Mucosa of descending colon (tissue), 3 donors: ENCODE measurements around the gene NAT8L. TPM values are rescaled to one million over a fixed set of nuclear protein-coding genes. Genes with fewer than 3 reads are reported as not detected.

Experiments used
- ATAC-seq: fragments of 200-7000 bp; cut with Tn5 transposase; one replicate; pipeline ENCODE4 v1.9.1; 2020; ENCODE audit warnings: mild to moderate bottlenecking, moderate library complexity
- DNase-seq, 3 donors: peaks; one replicate each; pipeline ENCODE4 v3.0.0-alpha.2; 2020
- H3K36me3 ChIP-seq: fragments of 200-600 bp; one replicate; pipeline ENCODE4 v1.8.0; 2021; ENCODE audit warnings: low read depth, mild to moderate bottlenecking
- H3K4me1 ChIP-seq: fragments of 200-600 bp; one replicate; pipeline ENCODE4 v1.8.0; 2021; ENCODE audit warnings: low read depth, mild to moderate bottlenecking
- H3K4me3 ChIP-seq: fragments of 200-600 bp; one replicate; pipeline ENCODE4 v1.8.0; 2021; ENCODE audit warnings: mild to moderate bottlenecking
- H3K9me3 ChIP-seq: fragments of 200-600 bp; one replicate; pipeline ENCODE4 v1.8.0; 2021; ENCODE audit warnings: mild to moderate bottlenecking
- intact Hi-C, 2 donors: fragments of 100-400 bp; cut with DNase I in 1 of 2; cut with micrococcal nuclease in 1 of 2; formaldehyde crosslinking; loops; one replicate each; pipeline versions ENCODE4 v1.11.0 to v1.11.1; 2022; cut with DNase I, micrococcal nuclease
- total RNA-seq, 3 donors: library from RNA; stranded (reverse); fragmentation: NEBNext Ultra II Directional in 2 of 3; extraction: Animal tissue kit (Norgen Biotek cat#: 25700) in 2 of 3; gene quantifications; one replicate each; pipeline versions ENCODE4 v1.2.1 to v1.2.4, GENCODE V29; 2021 to 2023
- TF ChIP-seq, protein P1 (sequence below): fragments of 200-600 bp; IDR thresholded peaks from one replicate; pipeline ENCODE4 v1.8.0; 2022; ENCODE audit warnings: antibody characterized with exemption, mild to moderate bottlenecking
- donor health status: DM: no; HTN: no; CAD: no; lungs with moderate emphysema.
- donor health status: DM: no; HTN: no; CAD: no.
- donor health status: DM: no; HTN: yes; CAD: no.

The NAT8L gene
- total RNA-seq, 3 donors from 2014 or later, result 0.24 to 0.66 (median 0.26) TPM

DNA sequence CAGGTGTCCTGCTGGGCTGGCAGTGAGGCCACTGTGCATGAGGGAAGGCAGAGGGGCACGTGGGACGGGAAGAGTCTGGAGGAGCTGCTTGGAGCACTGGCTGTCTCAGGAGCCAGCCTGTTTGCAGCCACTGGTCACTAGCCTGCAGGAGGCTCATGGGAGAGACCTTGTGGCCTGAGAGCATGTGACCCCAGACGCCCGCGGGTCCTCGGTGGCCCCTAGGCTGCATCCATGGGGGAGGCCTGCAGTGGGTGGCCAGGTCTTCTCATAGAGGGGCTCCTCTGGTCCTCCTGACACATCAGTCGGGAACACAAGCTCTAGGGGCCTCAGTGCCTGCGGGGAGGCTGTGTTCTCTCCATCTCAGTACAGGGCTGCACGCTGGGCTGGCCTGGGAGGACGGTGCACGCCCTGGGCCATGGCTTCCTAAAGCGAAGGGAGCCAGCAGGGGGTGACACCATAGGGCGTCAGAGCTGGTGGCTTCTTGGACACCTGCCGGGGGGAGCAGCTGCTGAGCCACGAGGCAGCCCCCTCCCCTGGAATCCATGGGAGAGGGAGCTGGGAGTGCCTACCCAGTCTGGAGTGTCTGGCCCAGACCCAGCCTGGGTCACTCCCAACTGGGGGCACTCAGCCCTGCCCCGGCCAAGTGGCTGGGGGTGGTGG lies 12.3 kb downstream of the NAT8L start:
- Histone ChIP-seq H3K9me3 (no peaks in the 10 kb centered on the region), H3K4me1 (no peaks in the 10 kb centered on the region), H3K36me3 (no peaks in the 10 kb centered on the region), H3K4me3 (no peak overlapping the region)
- ATAC-seq (no peak), DNase-seq (peak in 2 of 3 donors; percentile 14 to 31)
- TF ChIP-seq, protein P1, sequence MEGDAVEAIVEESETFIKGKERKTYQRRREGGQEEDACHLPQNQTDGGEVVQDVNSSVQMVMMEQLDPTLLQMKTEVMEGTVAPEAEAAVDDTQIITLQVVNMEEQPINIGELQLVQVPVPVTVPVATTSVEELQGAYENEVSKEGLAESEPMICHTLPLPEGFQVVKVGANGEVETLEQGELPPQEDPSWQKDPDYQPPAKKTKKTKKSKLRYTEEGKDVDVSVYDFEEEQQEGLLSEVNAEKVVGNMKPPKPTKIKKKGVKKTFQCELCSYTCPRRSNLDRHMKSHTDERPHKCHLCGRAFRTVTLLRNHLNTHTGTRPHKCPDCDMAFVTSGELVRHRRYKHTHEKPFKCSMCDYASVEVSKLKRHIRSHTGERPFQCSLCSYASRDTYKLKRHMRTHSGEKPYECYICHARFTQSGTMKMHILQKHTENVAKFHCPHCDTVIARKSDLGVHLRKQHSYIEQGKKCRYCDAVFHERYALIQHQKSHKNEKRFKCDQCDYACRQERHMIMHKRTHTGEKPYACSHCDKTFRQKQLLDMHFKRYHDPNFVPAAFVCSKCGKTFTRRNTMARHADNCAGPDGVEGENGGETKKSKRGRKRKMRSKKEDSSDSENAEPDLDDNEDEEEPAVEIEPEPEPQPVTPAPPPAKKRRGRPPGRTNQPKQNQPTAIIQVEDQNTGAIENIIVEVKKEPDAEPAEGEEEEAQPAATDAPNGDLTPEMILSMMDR, result no peak
- intact Hi-C loops, result no loop called here

GRCh38 chr4:2071912-2072867 lies 13.1 kb downstream of the NAT8L start:
- H3K36me3 ChIP-seq, result no peaks in the 10 kb centered on the region
- no peak overlapping the region for H3K4me3 ChIP-seq
- ATAC-seq, result no peak
- no peaks in the 10 kb centered on the region for H3K4me1 ChIP-seq
- intact Hi-C loops, result no loop called here
- TF ChIP-seq, protein P1, result no peak
- DNase-seq, result peak in 2 of 3 donors; percentile 17 to 50
- no peaks in the 10 kb centered on the region for H3K9me3 ChIP-seq

GRCh38 chr4:2072971-2073807 lies 14.1 kb downstream of the NAT8L start:
- ATAC-seq (no peak), DNase-seq (peak in 1 of 3 donors; percentile 9)
- Histone ChIP-seq H3K9me3 (no peaks in the 10 kb centered on the region), H3K4me3 (no peak overlapping the region), H3K4me1 (no peaks in the 10 kb centered on the region), H3K36me3 (no peaks in the 10 kb centered on the region)
- TF ChIP-seq, protein P1, result no peak
- intact Hi-C loops, result no loop called here

- H3K4me3 ChIP-seq, result no peak overlapping the region
- DNase-seq (peak in 1 of 3 donors; percentile 12), ATAC-seq (no peak)
- intact Hi-C loops, result no loop called here
- TF ChIP-seq, protein P1, result no peak
- H3K4me1 ChIP-seq, result no peaks in the 10 kb centered on the region
- H3K9me3 ChIP-seq, result no peaks in the 10 kb centered on the region
- no peaks in the 10 kb centered on the region for H3K36me3 ChIP-seq
Observed at GRCh38 chr4:2073808-2074481, 14.8 kb downstream of the NAT8L start.

DNA sequence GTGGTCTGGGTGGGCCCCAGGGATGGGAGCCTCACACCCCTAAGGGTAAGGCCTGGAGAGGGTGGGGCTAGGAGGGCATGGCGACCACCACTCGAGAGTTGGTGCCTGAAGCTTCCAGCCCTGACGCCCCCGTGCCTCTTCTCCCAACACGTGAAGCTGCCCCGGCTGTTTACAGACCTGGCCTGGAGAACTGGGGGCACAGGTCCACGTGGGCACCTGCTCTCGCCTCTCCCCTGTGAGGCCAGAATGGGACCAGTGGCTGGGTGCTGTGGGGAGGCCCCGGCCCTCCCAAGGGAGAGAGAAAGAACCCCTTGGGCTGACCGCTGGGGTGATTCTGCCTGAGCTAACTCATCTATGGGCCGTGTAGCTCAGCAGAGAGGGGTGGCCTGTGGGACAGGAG lies 15.5 kb downstream of the NAT8L start:
- Histone ChIP-seq H3K4me1 (no peaks in the 10 kb centered on the region), H3K9me3 (no peaks in the 10 kb centered on the region), H3K36me3 (no peaks in the 10 kb centered on the region), H3K4me3 (no peak overlapping the region)
- intact Hi-C loops, result no loop called here
- ATAC-seq, result no peak
- TF ChIP-seq, protein P1, result no peak
- no peak for DNase-seq
